ENCODE data around the gene CDH18.

DNA sequence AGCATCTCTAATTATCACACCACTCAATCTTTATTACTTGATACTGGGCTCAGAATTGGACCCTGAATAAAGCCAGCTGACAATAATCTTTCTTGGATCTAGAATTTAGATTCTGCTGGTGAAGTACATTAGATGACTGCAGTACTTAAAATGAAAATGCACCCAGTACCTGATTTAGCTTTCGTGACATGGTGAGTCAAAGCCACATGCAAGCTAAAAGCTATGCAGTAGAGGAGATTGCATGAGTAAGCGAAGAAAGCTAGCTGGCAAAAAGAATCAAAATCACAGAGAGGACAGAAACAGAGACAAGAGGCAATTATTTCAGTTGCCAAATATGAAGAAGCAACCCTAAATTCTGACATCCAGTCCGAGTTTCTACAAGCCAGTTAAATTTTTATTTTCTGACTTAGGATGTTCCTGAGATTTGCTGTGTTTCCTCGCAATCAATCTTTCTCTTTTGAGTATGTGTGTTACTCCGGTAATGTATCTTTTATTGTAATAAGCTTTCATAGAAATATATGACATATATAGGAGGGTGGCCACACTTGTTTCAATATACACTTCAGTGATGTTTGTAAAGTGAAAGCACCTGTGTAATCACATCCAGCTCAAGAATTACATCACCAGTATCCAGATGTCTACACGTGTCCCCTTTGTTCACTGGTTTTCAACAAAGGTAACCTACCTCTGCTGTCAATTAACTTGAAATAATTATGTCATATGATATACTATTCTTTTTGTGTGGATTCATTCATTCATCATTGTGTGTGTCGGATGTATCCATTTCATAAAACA, 101.7 kb downstream of the CDH18 start:
- no peak for TF ChIP-seq POLR2A (IDR thresholded peaks at IDR 0.05)
- TF ChIP-seq, protein P1, sequence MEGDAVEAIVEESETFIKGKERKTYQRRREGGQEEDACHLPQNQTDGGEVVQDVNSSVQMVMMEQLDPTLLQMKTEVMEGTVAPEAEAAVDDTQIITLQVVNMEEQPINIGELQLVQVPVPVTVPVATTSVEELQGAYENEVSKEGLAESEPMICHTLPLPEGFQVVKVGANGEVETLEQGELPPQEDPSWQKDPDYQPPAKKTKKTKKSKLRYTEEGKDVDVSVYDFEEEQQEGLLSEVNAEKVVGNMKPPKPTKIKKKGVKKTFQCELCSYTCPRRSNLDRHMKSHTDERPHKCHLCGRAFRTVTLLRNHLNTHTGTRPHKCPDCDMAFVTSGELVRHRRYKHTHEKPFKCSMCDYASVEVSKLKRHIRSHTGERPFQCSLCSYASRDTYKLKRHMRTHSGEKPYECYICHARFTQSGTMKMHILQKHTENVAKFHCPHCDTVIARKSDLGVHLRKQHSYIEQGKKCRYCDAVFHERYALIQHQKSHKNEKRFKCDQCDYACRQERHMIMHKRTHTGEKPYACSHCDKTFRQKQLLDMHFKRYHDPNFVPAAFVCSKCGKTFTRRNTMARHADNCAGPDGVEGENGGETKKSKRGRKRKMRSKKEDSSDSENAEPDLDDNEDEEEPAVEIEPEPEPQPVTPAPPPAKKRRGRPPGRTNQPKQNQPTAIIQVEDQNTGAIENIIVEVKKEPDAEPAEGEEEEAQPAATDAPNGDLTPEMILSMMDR (IDR thresholded peaks at IDR 0.05): no peak

Data from body of pancreas (tissue), 4 donors.